NT2/D1 (cell line): Measurements from ENCODE around the gene PVALB.

Experiments
- SUZ12 ChIP-seq: IDR thresholded peaks from 2 replicates; pipeline ENCODE4 v1.6.1; 2011; ENCODE audit not compliant: insufficient read length, insufficient read depth; ENCODE audit errors: extremely low read depth
- YY1 ChIP-seq: IDR thresholded peaks from 2 replicates; pipeline ENCODE4 v1.6.1; 2011; ENCODE audit not compliant: insufficient read length, insufficient read depth
- ZNF274 ChIP-seq: IDR thresholded peaks from 2 replicates; pipeline ENCODE4 v1.6.1; 2011; ENCODE audit warnings: mild to moderate bottlenecking, low read depth, low read length

- TF ChIP-seq ZNF274 (no peak), YY1 (no peak), SUZ12 (no peak)
These were observed 49.6 kb downstream of the PVALB start for GRCh38 chr22:36767035-36767775.
